GM18868 (cell line): ENCODE results near the gene OS9.

Experiments used
- ATAC-seq: cut with Tn5 transposase; IDR thresholded peaks from one replicate; pipeline ENCODE4 v1.9.1; 2021; ENCODE audit warnings: mild to moderate bottlenecking, moderate library complexity; ENCODE audit not compliant: unreplicated experiment

The OS9 gene

DNA sequence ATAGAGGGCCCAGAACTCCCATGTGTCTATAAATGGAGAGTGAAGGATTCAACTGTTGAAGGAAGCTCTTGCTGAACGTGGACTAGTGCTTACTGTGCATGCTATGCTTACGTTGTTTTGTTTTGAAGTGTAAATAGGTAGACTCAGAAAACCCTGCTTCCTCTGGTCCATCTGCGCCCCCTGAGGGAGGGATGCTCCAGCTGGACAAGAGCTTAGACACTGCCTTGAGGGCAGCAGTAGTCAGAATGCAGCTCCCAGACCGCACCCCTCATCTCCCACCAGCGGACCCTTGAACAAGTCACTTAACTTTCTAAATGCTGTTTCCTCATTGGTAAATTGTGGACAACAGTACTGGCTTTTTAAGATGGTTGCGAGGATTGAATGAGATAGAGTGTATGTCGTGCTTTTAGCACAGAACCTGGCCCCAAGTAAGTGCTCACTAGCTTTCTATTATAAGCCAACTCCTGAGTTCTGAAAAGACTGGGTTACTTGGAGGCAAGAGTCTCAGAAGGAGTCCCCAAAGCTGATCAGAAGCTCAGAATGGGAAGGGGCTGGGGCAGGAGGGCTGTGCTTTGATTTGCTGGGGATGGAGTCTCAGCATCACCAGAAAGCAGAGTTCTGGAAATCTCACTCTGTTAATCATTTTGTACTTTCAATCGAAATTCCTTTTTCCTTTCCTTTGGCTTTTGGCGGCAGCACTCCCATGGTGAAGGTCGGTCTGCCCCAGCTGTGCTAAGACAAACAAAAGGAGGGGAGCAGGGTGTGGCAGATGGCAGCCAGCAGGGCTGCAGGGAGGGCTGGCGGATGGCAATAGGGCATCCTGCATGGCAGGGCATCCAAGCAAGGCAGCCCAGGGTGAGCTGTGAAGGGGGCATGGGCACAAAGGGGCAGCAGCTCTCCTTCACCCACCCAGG, 29.0 kb downstream of the OS9 start:
- no peak for ATAC-seq

DNA sequence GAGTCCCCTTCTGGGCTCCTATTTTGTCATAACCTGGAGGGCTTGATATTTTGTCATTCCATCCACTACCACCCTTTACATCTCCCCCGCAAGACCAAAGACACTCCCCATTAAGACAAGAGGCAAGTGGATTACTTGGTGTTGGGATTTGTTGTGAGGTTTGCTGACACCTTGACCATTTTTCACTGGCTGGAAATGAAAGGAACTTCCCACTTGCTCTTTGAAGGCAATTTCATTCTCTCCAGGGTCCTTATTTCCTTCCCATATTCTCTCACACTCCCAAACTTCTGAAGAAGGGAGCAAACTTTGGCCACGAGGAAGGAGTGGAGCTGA, 29.7 kb downstream of the OS9 start:
- no peak for ATAC-seq

DNA sequence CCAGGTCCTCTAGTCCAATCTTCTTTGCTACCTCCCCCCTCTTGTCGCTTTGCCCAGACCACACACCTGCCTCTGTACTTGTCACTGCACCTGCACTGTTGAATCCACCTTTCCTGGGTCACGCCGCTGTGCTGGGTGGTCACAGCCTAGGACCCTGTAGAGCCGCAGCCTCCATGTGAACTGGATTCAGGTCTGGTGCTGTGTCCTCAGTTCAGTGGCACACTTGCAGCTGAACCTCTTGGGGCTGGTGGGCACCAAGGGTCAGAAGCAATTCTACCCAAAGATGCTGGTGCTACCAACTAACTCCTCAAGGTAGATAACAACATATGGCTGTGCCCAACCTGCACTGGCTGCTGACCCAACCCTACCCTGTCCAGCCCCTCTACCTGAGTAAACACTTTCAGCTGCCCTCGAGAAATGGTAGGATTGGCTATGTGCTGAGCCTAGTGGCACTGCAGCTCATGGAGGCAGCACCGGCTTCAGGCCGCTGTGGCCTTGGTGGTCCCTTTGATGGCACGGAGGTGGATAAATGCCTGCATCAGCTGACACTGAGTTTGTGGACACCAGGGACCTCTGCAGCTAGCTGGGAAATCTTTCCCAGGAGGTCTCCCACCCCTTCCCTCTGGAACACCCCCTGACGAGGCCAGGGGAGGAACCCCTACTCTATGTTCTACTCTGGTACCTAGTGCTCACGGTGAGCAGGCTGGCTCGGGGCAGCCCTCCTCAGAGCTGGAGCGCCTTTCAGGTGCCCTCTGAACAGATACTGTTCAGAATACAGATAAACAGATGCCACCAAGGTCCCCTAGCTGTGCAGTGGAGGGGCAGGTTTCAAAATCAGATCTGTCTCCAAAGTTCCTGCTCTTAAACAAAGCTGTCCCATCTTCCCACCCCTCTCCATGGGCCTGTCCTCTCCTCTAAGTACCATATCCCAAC, 30.3 kb downstream of the OS9 start:
- ATAC-seq, result no peak

DNA sequence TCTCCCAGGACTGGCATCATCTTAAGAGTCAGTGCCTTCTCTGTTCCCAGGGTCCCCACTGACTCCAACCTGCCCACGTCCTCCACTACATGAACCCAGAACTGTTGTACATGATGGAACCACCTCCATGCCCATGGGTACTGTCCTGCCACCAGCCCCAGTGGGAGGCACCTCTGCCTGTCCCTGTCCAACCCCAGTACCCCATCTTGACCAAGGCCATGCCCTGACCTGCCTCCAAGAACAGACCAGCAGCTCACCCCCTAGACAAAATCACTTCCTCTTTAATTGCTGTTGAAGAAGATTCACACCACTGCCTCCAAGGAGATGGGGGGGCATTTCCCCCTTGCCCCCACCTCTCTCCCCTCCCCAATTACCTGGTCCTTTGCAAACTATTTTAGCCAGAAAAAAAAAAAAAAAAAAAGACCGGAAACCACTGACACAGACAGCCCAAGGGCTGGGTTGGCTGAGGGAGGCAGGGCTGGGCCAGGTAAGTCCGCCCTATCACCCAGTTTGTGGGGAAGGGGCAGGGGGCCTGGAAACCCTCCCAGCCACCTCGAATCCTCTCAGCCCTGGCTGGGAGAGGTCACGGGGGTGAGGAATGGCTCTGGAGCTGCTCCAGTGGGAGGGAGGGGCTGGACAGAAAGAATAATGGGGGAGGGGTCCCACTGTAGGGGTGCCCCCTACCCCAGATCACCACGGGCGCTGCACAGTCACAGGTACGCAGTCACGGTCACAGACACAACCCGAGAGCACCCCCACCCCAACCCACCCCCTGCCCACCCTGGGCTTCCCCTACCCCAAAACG, 31.2 kb downstream of the OS9 start:
- ATAC-seq, result no peak

DNA sequence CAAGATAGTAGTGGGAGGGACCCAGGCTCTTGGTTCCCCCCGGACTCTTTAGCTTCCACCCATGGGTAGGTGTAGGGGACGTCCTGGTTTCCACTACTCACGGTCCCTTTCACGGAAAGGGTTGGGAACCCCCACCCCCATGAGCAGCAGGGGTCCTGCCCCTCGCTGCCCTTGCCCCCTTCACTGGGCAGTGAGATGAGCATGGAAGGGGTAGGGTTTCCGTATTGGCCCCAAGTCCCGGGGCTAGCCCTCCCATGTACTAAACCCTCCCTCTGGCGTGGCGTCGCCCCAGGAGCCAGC, 31.9 kb downstream of the OS9 start:
- ATAC-seq, result no peak

DNA sequence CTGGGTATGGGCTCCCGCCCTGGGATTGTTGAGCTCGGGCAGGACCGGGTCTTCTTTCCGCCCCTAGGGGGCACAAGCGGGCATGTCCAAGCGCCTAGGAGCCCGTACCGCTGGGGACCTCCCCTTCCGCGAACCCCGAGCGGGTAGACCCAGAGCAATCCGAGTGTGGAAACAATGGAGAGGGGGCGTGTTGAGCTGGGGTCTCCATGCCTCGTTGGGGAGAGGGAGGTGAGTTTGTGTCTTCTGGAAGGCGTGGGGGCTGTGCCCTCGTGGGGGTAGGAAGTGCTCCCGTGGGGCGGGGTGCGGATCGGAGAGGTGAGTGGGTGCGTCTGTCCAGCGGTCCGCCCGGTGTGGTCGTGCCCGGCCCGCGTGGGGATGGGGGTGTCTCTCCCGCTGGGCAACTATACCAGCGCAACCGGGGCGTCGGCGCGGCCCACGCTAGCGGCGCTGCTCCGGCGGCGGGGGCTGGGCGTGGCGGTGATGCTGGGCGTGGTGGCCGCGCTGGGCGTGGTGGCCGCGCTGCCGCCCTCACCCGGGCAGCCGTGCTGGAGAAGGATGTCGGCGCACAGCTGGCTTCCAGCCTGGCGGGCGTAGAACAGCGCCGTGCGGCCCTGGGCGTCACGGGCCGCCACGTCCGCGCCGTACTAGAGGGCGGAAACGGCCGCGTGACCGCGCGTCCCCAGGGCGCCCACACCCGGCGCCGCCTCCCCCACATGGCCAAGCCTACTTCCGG, 32.4 kb downstream of the OS9 start:
- no peak for ATAC-seq

DNA sequence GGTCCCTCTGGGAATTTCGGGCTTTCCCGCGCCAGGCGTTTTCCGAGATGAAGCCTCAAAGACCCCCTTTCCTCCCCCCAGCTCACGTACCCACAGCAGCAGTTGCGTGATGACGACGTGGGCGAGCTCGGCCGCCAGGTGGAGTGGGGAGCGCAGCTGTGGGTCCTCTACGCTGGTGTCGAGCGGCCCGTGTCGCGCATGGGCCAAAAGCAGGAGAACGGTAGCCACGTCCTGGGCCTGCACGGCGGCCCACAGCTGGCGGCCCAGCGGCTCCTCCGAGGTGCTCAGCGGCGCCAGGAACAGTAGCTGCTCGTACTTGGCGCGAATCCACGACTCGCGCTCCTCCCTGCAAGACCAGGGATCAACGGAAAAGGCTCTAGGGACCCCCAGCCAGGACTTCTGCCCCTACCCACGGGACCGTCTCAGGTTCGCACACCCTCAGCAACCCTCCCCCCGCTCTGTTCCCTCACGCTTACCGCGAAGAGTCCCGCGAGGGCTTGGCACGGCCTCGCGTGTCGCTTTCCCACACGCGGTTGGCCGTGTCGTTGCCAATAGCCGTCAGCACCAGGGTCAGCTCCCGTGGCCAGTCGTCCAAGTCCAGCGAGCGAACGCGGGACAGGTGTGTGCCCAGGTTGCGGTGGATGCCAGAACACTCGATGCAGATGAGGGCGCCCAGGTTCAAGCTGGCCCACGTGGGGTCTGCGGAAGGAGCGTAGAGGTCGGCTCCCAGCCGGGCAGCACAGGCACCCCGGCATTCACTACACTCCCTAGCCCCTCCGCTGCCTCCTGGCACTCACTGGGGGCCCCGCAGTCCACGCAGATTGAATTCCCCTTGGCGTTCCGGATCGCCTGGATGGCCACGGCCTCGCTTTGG, 33.2 kb downstream of the OS9 start:
- ATAC-seq, result no peak

DNA sequence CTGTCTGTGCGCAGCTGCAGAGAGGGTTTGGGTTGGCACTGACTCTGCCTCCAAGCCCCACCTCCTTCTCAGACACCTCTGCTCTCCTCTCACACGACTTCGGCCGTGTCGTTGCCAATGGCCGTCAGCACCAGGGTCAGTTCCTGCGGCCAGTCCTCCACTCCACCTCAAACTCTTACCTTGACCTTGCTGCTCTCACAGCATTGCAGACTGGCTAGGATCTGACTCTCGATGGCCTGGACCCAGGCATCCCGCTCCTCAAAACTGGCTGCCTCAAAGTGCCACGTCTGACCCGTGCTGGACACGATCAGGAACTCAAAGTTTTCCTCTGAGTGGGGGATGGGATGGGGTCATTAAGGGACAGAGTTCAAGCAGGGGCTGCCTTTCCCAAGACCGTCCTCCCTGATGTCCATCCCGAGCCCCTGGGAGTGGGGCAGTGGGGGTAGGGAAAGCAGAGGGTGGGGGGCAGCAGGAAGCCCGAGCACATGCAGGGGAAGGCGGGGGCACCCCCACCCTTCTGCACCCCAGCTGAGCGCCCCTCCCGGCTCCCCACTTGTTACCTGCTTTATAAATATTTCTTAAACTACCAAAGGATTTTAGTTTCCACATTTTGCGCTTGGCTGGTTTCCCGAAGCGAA, 33.9 kb downstream of the OS9 start:
- no peak for ATAC-seq

DNA sequence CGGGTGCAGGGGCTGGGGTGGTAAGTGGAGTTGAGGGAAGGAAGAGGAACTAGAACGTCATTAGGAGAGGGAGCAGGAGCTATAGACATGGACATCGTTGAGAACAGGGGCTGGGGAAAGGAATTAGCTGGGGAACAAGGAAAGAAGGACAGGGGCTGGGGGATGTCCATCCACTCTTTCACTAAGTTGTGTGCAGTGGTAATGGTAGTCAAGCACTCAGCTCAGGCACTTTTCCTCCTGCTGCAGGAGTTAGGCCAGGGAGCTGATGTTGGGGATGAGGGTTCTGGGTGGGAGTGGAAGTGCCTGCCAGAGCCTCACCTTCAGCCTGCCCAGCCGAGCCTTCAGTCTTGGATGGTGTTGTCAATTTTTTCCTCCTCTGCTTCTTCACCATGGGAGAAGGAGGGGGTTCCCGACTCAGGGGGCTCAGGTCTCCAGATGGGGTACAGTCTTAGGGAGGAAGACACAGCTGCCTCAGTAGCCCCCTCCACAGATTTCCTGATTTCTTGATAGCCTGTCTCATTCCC, 35.5 kb downstream of the OS9 start:
- ATAC-seq, result no peak

DNA sequence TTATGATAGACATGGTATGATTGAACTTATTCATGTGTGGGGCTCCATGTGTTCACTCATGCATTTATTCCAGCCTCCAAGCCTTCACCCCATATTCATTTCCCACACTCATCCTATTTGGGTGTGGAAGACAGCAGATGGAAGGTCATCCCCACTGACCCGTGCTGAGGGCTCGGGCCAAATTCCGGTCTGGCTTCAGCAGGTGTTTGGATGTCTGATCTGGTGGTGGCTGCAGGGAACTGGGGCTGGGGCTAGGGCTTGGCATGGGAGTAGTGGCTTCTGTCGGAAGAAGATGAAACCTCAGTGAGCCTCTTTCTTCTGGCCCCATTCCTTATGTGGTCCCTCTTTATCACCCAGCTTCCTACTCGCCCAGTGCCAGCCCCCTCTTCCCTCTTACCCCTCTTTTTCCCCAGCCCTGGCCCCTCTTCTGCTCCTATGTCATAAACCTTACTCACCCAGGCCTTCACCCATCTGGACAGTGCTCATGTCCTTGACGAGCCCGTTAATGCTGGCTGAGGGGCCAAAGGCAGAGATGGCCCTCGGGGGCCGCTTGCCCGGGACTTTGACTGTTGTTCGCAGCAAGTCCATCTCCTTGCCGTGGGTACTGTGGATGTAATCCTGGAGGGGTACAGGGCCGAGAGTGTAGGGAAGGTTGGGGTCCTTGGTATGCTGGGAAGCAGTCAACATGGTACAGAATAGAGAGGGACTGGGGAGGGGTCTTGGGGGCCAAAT, 36.6 kb downstream of the OS9 start:
- no peak for ATAC-seq

DNA sequence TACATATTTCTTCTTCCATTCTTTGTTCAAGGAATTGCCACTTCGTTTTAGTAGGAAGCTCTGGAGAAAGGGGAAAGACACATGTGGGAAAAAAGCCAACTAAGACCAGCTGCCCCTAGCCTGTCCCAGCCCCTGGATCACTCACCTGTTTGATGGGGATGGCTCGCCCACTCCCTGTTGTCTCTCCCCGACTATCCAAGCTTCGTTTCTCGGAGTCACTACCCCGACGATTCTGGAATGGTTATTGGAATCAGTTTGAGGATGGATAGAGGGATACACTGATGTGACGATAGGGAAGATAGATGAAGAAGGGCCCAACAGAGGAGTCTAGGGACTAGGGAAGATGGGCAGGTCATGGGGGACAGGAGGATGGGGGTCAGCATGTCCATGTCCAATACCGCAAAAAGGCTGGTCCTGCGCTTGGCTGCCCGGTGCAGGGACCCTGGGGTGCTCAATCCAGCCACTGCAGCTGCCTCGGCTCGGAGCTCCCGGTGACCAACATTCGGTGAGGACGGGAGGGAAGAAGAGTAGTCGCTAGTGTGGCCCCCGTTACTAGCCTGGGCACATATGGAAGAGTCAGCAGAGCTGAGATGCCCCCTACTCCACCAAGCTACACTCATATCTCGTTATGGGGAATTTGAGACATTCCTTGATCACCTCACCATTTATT, 37.6 kb downstream of the OS9 start:
- ATAC-seq, result no peak

DNA sequence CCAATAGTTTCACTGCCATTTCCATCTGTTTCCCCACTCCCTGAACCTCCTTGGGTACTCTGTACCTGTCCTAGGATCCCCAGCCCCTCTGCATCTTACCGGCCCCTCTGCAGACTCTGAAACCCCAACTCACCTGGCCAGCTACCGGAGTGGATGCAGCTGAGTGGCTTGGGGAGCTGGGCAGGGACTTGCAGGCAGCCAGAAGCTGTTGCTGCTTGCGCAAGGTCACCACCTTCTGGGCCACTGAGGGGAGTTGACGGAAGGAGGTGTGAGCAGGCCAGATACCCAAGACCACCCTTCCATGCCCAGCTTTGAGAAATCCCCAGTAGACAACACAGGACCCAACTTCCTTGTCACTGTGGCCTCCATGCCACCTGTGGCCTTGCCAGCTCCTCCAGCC, 38.3 kb downstream of the OS9 start:
- ATAC-seq, result no peak

DNA sequence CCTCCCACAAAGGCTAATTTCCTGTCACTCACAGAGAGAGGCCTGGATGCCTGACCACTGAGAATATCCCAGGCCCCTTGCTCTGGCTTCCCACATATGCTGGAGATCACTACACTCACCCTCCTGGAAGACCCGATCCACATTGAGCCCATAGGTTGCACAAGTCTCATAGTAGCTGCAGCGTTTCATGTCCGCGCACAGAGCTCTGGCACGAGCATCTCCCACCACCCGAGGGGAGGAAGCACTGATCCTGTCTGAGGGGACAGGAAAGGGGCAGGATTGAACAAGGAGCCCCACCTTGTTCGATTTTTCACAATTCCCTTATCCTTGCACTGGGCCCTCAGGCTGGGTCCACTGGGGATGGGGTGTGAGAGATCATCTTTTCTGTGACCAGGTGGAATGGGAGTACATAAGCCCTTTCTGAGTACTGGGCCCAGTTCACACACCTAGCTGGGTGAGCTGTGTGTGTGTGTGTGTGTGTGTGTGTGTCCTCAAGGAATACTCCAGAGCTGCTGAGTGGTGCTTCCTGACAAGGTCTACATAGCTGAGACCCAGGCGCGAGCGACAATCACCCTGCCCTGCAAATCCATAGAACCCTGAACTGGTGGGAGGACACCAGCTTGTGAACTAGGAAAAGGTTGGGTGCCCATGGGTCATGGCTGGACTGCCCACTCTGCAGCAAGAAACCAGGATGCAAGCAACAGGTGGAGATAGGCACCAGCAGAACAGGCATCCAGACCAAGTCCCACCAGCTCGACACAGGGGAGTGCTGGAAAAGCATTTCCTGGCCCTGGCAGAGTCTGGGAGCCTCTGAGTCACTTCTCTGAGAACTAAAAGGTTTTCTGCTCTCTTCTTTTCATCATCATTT, 39.0 kb downstream of the OS9 start:
- no peak for ATAC-seq

DNA sequence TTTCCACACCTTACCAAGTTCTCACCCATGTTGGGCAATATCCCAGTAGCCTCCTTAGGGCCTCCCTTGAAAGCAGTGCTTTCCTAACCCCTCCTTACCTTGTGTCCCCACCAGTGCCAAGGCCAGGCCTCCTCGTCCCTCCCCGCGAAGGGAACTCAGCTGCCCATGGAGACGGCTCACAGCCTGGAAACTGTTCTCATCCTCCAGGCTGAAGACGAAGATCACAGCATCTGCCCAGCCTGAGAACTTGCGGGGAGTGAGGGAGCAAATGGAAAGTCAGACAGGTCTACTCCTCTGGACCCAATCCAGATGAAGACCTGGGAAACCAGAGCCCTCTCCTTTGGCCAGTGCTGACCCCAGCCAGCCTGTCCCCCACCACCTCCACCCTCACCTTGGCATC, 40.0 kb downstream of the OS9 start:
- no peak for ATAC-seq

DNA sequence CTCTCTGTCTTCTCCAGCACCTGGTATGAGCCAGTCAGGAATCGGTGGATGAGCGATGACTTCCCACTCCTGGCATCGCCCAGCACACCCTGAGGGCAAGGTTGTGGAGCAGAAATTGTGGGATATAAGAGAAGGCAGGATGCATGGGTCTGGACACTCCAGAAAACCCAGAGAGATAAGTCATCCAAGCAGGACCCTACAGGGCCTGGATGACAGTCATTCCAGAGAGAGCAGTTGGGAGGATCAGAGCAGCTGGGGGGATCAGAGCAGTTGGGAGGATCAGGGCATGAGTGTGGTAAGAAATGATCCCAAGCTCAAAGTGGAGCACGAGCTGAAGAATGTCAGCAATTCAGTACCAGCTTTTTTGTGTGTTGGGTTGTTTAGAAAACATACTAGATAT, 40.7 kb downstream of the OS9 start:
- ATAC-seq, result no peak

DNA sequence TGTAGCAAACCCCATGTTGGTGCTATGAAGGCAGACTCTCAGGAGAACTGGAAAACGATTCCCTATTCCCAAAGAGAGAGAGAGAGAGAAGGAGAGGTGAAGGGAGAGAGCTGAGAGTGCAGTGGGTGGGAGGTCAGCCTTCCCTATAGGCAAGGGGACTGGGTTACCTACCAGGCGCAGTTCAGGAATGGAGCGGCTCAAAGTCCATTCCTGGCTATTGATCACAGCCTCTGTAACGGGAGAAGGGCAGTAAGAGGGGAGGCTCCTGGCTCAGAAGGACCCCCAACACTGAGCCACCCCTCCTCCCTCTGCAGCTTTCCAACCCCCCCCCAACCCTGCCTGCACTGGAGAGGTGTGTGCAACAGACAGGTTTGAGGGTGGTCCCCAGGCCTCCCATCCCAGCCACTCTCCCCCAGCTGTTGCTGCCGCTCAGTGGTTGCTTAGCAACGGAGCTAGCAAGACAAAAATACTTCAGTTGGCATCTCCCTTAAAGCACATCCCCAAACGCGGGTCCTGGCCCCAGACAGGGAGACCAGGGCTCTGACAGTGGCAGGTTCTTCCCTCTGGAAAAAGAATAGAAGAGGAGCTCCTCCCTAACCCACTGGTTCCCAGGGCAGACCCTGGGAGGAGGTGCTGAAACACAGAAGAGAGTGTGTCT, 41.4 kb downstream of the OS9 start:
- ATAC-seq, result no peak
